HL-60/S4 treated with retinoic acid at 250 ng/mL for 4 days and 3 days (cell line): Measurements from ENCODE around the gene RPRD1B.

Experiments used
- in situ Hi-C: fragments of 300-500 bp; cut with MboI; formaldehyde crosslinking; loops from 2 replicates; pipeline ENCODE4 v1.7.0; 2022; ENCODE audit warnings: low sequenced_read_pairs

The RPRD1B gene

DNA sequence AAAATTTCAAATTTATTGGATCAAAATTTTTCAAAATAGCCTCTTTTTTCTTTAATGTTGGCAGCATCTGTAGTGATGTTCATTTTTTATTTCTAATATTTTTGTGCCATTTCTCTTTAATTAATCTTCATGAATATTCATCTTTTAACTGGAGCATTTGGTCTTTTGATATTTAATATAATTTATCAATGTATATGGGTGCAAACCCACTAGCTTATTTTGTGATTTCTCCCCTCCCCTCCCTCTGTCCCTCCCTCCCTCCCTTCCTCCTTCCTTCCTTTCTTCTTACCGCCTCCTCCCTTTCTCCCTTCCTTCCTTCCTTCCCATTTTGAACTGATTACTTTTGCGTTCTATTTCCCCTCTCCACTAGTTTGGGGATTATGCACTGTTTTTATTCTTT lies 82.3 kb downstream of the RPRD1B start:
- in situ Hi-C loops, result no loop called here

DNA sequence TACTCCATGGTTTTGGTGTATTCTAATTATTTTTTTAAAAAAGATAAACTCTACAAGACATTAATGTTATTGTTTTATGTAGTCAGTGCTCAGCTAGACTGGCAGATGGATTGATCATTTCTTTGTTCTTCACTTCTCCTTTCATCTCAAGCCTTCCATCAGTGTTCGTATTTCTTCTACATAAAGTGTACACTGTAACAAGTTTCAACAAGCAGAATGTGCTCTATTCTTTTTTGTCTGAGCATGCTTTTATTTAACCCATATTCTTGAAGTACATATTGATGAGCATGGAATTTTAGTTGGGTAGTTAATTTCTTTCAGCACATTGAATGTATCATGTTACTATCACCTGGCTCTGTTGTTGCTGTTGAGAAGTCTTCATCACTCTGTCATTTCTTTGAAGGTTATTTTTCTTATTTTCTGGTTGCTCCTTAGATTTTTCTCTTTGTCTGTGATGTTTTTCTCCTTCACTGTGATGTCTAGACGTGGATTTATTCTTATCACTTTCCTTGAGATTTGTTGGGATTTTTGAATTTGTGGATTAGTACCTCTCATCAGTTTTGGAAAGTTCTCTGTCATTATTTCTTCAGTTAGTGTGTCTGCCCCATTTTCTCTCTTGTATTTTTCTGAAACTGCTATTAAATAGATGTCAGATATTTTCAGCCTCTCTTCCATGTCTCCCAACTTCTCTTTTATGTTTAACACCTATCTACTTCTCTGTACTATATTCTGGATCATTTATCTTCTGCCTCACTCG lies 83.0 kb downstream of the RPRD1B start:
- in situ Hi-C loops, result no loop called here

DNA sequence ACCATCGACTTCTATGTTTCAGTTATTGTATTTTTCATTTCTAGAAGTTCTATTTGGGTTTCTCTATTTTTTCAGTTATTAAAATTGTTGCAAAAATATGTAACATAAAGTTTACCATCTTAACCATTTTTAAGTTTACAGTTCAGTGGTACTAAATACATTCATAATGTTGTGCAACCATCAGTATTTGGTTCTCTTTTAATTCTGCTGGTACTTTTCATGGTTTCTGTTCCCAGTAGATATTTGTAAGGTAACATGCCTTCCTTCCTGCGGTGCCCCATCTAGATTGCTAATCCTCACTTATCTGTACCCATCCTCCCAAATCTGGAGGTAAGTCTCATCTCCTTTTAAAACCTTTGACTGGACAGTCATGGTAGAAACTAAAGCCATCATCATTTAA lies 83.7 kb downstream of the RPRD1B start:
- in situ Hi-C loops, result no loop called here

DNA sequence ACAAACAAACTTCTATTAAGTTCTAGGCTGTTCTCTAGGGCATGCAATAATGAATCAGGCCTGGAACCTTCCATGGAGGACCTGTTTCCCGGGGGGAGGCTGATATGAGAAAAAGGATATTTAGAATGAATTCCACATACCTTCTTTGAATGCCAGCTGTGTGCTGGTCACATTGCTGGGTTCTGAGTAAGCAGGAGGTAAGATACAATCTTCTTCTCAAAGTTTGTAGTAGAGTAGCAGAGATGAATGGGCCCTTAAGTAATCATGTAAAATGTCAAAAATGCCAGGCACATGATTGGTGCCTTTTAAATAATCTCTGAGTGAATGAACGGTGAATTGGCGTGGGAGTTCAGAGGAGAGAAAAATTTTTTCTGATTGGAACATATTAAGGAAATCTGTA lies 84.1 kb downstream of the RPRD1B start:
- in situ Hi-C loops, result no loop called here

DNA sequence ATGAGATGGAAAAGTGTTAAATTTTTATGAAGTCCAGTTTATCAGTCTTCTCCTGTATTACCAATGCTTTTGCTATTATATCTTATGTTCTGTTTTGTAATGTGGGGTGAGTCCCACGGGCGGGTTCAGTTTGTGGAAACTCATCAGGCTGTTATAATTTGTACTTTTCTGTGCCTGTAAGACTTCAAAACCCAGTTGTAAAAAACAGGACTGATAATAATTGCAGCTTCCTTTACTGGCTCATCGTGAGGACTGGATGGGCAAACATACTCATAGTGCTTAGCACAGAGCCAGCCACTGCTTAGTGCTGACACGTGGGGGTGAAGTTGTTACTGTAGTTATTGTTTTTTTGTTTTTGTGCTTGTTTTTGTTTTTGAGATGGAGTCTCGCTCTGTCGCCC lies 85.9 kb downstream of the RPRD1B start:
- in situ Hi-C loops, result no loop called here

DNA sequence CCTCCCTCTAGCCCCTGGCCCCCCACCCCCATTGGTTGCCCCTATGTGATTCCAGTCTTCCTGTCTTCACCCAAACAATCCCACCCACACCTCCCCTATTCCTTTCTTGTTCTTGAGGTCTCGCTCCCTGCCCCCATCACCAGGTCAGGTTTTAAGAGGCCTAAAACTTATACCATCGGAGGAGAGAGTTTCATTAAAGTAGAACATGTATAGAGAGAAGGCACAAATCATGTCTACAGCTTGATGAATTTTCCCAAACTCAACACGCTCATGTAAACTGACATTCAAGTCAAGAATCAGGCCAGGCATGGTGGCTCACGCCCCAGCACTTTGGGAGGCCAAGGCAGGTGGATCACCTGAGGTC lies 87.1 kb downstream of the RPRD1B start:
- in situ Hi-C loops, result no loop called here

DNA sequence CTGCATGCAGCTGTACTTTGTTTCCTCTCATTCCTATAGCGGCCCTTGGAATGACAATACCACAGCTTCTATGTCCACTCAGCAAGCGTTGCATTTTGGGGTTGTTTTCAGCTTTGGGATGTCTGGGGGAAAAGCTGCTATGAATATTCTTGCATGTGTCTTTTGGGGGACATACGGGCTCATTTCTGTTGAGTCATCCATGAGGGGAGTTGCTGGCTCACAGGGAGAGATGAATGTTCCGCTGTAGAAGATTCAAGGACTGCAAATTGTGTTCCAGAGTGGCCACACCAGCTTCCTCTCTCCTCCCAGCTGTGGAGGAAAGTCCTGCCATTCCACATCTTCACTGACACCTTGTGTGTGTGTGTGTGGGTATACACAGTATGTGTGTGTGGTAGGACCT lies 88.2 kb downstream of the RPRD1B start:
- in situ Hi-C loops, result no loop called here

DNA sequence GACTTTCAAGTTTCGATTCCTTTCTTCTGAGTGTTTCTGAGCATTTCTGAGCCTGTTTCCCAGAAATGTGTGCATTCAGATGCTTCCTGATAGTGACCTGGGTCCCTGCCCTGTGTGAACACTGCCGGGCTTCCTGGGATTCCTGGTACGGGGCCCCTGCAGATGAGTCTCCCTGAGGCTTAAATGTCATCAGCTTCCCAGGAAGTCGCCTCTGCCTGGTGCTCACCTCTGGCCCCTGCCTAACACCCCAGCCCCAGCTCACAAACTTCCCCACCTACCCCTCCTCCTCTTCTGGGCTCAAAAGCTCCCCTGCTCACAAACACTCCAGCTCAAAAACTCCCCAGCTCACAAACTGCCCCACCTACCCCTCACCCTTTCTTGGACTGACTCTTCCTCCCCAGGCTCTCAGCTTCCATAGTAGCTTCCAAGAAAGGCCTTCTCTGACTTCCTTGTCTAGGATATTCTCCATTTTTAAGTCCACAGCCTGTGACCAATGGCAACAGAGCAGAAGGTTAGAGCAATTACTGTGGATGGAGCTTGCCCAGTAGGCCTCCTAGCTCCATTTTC lies 89.6 kb downstream of the RPRD1B start:
- in situ Hi-C loops, result no loop called here

DNA sequence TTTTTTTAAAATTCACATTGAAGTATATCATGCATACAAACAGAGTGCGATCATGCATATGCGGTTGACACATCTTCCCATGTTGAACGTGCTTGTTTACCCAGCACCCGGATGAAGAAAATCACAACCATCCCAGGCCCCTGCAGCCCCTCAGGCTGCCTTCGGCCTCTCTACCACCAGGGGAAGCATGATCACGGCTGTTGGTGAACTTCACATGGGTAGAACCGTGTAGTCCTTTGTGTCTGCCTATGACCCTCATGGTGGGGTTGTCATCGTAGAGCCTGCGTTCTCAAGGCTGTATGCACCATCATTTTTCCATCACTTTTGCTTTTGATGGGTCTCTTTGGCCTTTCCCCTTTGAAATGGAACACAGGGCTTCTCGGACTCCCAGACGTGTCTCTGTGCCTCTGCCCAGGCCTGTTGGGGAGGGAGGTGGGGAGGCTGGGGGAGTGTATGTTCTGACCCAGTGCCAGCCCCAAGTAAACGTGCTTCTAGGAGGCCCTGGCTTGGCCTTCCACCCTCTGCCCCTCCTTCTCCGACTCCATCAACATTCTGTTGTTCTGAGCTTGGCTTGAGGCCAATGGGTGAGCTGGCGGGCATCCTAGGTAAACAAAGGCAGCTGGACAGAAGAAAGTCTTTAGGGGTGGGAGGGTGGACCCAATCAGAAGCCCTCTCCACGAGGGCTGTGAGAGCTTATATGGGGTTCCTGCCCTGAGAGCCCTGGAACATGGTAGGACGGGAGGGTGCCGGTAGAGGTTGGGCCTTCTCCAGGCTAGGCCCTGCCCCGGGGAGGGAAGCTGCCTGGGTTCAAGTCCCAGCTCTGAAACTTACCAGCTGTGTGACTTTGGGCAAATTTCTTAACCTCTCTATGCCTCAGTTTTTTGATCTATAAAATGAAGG lies 91.9 kb downstream of the RPRD1B start:
- in situ Hi-C loops, result no loop called here

DNA sequence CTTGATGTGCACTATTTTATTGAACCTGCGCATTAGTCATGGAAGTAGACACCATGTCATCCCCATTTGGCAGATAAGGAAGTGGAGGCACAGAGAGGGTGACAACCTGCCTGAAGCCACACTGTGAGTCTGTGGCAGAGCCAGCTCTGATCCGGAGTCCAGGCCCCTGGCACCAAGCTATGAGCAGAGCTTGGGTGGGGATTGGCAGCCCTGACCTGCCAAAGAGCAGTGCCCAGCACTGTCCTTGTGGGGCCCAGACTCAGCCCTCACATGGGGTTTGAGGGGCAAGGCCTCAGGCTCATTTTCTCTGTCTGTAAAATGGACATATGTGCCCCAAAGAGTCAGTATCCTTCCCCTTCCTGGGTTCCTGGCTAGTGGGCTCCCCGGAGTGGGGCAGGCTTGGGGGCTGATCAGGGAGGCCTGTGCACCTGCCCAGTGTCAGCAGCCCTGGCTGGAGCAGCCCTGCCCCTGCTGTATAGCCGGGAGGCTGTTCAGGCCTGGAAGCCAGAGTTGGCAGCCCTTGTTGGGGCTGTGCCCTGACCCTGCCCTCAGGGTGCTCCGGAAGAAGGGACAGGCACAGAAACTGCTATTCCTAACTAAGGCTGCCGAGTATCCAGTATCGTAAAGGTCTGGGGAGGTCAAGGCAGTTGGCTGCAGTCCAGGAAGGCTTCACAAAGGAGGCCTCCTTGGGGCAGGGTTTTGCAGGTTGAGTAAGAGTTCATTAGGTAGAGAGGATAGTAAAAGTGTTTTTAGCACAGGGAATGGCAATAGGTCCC lies 92.8 kb downstream of the RPRD1B start:
- in situ Hi-C loops, result no loop called here

DNA sequence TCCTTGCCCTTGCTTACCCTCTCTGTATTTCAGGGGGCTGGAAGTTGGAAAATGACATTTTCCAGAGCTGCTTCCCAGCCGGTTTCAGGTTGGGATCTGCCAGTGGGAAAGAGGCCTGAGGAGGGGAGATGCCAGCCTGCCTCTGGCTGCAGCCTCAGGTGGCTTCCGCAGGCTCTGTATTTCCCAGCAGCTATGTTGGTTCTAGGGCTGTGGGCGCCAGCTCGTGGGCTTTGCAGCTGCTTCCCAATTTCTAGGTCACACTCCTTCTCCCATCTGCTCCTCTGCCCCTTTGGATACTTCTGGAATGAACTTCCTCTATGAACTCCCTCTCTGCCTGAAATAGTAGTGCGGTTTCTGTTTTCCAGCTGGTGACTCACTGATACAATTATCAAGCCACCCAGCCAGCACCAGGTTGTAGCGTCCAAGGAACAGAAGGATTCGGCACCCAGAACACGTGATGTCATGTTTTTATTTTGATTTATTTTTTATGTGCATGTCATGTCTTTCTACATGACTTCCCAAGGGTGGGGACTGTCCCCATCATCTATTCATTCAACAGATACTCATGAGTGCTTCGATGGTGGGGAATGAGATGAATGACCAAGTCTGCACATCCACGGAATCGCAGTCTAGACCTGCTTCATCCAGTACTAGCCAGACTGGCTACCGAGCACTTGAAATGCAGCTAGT lies 93.5 kb downstream of the RPRD1B start:
- in situ Hi-C loops, result no loop called here

DNA sequence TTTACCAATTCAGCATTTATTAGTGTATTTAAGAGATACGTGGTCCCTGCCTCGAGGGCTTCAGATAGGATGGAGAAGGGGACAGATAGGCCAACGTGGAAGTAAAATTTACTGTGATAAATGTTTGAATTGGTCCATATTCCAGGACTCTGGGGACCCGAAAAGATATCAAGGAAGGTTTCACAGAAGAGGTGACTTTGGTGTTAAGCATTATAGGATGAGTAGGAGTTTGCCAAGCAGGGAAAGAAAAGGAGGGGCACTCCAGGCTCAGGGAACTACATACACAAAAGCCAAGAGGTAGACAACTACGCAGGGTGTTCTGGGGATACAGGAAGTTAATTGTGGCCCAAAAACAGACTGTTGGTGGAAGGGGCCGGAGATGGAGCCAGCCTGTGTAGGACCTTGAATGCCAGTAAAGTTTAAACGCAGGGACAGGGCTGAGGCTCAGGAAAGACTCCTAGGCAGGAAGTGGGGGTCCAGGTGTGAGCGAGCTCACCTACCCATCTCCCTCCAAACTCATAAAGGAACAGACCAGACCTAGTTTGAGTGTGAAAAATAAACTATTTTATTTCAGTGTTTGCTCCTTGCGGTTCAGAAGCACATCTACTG lies 94.5 kb downstream of the RPRD1B start:
- in situ Hi-C loops, result no loop called here

DNA sequence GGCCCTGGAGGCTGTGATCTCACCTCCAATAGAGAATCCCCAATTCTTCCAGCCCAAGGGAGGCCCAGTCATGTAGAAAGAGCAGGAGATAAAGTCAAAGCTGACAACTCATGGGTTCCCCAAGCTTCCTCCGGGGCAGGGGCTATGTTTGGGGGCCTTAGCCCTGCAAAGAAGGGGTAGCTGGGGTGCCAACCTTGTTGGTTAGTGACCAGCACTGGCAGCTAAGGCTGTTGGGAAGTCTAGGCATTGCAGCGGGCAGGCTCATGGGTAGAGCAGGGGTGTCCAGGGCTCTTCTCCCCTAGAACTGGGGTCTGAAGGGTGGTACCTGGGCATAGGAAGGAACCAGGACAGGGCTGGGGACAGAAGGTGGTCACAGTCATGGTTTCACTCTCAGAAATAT lies 95.1 kb downstream of the RPRD1B start:
- in situ Hi-C loops, result no loop called here

DNA sequence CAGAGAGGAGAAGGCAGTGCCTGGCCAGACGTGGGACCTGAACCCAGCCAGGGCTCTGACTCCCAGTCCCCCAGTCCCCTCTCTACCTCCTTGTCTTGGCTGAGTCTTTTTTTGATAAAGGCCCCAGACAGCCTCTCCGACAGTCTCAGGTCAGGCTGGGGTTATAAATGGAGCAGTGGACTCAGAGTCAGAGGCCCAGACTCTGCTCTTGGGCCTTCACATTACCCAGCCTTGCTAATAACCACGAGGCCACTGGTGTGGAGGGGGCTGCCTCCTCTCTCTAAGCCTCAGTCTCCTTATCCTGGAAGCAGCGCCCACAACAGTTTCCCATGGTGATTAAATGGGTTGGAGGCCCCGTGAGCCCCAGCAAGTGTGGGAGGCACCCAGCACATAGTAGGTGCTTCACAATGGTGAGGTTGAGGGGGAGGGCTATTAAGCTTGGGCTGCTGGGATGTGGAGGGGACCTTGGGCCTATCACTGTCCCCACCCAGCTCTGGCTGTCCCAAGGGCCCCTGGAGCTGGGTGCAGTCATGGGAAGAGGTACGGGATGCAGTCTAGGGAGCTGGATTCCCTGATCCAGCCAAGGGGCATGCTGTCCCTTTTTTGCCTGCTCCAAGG lies 95.8 kb downstream of the RPRD1B start:
- in situ Hi-C loops, result no loop called here

DNA sequence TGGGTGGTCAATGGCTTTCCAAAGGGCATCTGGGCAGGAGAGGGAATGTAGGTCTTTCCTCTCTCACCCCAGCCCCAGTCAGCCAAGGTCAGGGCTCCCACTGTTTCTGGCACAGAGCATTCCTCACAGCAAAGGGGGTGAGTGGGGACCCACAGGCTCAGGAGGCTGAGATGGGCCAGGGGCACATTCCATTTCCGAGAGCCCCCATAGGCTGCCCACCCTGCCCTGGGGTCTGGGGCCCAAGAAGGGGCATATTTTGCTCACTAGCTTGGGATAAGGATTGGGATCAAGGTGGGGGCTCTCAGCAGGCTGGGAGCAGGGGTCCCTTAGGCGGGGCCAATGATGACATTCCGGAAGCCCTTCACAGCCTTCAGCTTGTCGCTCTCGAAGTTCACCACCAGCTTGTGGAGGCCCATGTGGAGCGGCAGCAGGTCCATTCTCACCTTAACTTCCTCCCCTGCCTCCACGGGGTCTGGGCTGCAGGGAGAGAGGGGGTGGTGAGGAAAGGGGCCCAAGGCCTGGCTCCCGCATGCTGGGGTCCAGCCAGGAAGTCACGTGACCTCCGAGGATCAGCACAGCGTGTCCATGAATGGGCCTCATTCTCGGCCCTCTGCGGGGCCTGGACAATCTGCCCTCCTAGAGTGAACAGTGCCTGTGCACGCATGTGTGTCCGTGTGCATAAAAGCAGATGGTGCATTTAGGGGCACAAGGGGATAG lies 96.5 kb downstream of the RPRD1B start:
- in situ Hi-C loops, result no loop called here

DNA sequence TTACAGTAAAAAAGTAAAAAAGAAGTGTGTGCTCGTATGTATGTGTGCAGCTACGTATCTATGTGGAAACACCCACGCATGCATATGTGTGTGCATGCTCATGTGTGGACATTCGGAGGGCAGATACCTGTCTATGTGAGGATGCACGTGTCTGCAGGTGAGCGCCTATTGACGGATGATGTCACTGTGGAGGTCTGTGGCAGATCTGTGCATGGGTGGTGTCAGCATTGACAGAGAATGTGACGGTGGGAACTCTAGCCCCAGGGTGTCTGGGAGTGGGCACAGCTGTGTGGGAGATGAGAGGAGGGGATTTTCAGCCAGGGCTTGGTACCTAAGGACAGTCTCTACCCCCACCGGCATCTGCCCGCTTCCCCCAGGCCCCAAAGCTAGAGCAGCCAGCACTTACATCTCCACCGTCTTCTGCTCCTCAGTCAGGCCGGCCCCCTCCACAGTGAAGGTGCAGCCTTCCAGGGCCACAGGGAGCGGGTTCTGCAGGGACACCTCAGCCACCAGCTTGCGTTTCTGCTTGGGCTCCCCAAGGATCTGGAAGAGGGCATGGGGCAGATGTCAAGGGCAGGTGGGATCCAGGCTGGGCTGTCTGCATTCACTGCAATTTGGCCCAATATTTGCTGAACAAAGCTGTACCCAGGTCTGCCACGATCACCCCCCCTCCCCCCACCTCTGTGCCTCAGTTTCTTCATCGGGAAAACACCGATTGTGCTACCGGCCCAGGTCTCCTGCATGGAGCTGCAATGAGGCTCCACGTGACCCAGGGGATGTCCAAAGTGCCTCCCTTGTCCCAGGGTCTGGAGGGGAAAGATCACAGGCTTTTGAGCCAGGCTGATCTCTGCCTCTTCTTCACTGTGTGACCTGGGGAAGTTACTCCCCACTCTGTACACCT lies 97.4 kb downstream of the RPRD1B start:
- in situ Hi-C loops, result no loop called here

DNA sequence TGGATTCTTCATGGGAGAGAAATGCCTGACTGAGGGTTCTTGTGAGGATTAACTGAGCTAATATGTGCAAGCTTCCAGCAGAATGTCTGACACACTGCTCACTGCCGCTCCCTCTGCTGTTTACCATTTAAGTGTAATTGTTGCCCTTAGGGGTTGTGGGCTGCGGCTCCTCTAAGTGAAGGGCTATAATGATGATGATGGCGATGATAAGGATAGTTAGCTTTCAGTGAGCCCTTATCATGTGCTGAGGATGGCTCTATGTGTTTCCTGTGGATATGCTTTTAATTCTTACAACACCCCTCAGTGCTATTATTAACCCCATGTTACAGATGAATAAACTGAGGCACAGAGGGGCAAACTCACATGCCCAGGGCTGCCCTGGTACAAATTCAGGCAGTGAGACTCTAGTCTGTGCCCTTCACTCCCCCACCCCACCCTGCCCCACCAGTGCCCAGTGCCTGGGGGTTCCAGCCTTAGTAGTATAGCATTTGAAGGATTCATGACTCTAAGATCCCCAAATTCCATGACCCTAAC lies 98.1 kb downstream of the RPRD1B start:
- in situ Hi-C loops, result no loop called here
